GM21526 (cell line): ENCODE data around the gene SSBP3.
"Not testable (repeated sequence)": the region's sequence is repeated elsewhere in the genome, so short reads cannot be mapped to it uniquely, and the experiment has no call there.

Source experiments
- ATAC-seq: cut with Tn5 transposase; IDR thresholded peaks from one replicate; pipeline ENCODE4 v1.9.1; 2021; ENCODE audit warnings: moderate library complexity; ENCODE audit not compliant: unreplicated experiment, low FRiP score

Gene SSBP3

GRCh38 chr1:54355931-54356679, 50.1 kb downstream of the SSBP3 start:
- no peak for ATAC-seq

DNA sequence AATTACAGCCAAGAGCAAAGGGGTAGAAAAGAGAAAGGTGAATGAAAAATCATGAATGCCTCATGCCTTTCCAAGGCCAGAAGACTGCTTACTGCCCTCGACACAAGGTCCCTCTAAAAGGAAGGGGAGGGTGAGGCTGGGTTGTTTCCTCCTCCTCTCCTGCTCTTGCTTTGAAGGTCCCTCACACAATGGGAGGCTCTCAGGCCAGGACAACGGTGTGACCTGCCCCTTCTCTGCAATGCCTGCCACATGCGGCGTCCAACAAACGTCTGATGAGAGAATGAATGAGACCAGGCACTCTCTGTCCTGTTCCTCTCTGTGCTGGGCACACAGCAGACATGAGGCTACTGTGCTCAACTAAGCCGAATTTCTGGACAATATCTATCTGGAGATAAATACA, 51.3 kb downstream of the SSBP3 start:
- no peak for ATAC-seq

DNA sequence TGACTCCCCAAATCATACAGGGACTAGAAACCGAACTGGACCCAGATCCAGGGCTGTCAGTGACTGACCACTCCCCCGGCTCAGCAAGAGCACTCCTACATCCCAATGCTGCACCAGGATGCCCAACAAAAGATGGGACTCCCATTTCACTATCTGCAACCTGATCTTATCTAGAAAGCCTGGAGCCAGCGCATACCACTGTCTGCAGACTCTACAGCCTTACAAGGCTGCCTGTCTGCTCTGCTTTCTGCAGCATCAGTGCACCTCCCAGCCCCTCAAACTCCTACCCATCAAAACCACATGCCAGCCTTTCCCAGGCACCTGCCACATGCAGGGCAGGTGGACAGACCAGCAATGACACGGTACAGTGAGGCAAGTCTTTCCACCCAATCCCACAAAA, 52.2 kb downstream of the SSBP3 start:
- ATAC-seq = no peak

DNA sequence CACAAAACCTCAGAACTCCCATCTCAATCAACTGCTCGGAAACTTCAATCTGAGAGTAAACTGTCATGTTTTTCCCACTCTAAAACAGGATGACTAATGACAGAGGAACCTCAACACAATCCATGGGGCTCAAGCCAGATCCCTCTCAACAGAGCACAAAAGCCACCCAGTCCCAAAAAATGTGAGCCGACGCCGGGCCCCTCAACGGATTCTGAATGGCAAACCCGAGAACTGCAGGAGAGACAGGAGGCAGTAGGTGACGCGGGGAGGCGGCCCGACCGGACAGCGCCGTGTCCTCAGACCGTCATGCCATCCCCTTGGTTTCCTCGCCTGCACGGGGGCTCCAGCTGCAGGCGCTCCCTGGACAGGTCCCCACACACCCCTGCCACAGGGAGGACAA, 53.4 kb downstream of the SSBP3 start:
- no peak for ATAC-seq

- no peak for ATAC-seq
Measured at GRCh38 chr1:54350360-54350759, 55.8 kb downstream of the SSBP3 start.

DNA sequence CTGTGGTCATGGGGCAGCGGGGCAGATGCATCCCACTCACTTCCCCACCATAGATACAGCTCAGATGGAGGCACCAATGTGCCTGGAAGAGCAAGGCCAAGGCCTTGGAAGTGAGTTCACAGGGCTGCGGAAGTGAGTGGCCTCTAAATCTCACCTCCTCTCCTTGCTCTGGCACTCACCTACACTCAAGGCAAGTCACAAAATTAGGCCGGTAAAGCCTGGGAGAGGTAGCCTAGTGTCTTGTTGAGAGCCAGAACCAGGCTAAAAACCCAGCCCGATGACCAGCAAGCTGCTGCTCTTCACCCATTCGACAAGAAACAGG, 57.5 kb downstream of the SSBP3 start:
- no peak for ATAC-seq

- no peak for ATAC-seq
Measured at GRCh38 chr1:54347955-54348699, 58.1 kb downstream of the SSBP3 start.

DNA sequence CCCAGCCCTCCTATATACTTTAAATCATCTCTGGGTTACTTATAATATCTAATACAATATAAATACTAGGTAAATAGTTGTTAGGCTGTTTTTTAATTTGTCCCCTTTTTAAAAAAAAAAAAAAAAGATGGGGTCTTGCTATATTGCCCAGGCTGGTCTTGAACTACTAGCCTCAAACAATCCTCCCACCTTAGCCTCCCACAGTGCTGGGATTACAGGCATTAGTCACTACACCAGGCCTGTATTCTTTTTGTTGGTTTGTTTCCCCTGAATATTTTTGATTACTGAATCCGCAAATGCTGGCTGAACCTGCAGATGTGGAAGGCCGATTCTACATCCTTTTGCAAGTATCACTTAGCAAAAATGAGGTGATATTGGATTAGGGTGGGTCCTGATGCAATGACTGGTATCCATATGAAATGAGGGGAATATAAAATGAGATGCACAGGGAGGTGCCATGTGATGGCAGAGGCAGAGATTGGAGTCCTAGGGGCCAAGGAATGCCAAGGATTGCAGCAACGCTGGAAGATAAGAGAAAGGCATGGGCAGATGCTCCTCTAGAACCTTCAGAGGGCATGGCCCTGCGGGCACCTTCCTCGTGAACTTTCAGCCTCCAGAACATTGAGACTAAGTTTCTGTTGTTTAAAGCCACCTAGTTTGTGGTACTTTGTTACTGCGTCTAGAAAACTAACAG, 58.8 kb downstream of the SSBP3 start:
- no peak for ATAC-seq

DNA sequence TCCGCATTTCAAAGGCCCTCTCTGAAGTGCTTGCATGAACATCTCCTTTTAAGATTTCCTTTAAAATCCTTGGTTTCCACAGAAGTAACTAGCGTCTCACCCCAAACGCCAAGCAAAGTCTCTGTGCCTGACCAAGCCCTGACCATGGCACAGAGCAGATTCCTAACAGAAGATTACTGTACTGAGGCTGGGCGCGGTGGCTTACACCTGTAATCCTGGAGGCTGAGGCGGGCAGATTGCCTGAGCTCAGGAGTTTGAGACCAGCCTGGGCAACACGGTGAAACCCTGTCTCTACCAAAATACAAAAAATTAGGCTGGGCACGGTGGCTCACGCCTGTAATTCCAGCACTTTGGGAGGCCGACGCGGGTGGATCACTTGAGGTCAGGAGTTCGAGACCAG, 60.6 kb downstream of the SSBP3 start:
- ATAC-seq = not testable (repeated sequence)

GRCh38 chr1:54345116-54345515, 61.1 kb downstream of the SSBP3 start:
- no peak for ATAC-seq

DNA sequence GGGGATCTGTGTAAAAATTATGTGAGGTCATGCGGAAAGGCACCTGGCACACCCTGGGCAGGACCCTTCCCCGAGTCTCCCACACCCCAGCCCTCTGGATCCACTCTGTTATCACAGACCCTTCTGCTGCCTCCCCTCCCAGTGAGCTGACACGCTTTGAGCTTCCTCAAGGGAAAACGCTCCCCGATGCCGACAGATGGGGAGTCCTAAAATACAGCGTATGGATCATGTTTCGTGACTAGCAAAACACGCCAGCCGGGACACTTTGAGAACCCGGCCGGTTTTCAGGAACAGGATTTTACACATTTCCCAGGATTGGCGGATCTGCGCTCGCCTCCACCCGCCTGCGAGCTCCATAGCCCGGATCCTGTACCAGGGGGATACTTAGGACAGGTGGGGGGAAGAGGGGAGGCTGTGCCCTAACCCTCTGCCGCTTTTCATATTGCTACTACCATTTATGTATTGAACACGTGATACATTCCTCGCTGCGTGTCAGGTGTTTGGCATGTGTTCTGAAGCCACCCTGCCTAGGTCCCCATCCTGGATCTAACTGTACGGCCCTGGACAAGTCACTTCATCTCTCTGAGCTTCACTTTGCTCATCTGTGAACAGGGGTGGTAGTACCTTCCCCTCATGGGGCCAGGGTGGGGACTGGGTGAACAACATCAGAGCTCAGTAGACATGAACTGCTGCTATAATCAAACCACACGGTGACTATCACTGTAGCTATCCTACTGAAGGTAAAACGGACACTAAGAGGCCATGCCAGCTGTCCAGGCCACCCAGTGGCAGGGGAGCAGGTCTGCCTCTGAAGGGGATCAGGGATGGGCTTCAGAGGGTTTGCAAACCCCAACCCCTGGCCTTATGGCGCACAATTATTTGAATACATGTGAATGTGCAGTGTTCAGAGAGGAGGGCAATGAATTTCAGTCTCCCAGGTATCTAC, 63.2 kb downstream of the SSBP3 start:
- no peak for ATAC-seq

DNA sequence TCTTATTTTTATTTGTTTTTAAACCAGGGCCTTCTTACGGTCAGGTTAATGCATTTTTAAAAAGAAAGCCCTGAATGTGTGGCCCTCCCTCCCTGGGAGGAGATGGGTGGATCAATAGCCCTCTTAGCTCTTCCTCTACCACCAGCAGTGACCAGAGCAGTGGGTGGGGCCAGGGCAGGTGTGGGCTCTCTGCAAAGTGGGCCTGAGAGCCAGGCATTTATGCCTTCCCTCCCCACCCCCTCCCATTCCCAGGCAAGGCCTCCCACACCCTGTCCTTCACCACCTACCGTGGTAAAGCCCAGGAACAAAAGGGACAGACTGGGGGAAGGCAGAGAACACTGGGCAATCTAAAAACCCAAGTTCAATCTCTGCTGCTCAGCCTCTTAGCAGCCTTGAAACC, 63.9 kb downstream of the SSBP3 start:
- no peak for ATAC-seq

DNA sequence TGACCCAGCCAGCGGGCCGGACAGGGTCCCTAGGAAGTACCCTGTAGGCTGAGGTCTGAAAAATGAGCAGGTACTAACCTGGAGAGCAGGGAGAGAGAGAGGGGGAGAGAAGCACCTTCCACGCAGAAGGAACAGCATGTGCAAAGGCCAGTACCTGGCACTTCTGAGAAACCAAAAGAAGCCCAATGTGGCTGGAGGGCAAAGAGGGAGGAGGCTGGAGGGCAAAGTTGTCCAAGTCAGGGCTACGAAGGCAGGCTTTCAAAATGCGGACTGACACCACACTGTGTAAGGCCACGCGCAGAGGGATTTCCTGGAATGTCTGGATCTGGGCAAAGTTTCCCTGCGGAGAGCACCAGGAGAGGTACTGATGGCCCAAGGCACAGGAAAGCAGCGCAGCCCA, 64.4 kb downstream of the SSBP3 start:
- no peak for ATAC-seq

- ATAC-seq = no peak
Measured at GRCh38 chr1:54340878-54341277, 65.3 kb downstream of the SSBP3 start.

- ATAC-seq = no peak
Measured at GRCh38 chr1:54340434-54340833, 65.8 kb downstream of the SSBP3 start.

DNA sequence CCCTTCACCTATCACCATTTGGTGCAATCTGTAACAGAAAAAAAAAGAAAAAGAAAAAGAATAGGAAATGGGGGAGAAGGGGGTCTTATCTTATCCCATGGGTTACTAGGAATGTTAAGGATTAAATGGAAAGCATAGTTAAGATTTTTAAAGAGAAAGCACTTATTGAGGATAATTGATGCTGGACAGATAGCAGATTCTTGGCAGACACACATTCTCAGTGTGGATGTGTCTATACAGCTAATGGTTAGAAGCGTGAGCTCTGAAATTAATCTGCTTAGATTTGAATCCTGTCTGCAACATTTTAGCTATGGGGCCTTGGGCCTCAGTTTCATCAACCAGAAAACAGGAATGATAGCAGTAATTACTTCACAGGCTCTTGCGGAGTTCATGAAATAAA, 67.1 kb downstream of the SSBP3 start:
- ATAC-seq = no peak

GRCh38 chr1:54338464-54338863, 67.7 kb downstream of the SSBP3 start:
- no peak for ATAC-seq

DNA sequence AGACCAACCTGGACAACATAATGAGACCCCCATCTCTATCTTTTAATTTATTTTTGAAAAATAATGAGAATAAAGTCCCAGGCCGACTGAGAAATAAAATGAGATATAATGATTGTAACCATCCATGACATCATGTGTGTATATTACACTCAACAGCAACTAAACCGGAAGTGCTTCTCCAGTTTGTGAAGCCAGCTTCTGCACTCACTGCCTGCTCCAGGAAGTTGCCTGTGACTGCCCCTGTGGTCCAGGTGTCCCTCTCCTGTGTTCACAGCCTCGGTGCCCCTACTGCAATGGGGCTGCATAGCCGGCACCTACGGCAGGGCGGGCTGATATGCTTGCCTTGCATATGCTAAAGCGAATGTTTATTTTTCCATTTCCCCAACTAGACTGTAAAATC, 68.3 kb downstream of the SSBP3 start:
- no peak for ATAC-seq

- no peak for ATAC-seq
Measured at GRCh38 chr1:54337034-54337433, 69.2 kb downstream of the SSBP3 start.

- ATAC-seq = no peak
Measured at GRCh38 chr1:54336116-54336515, 70.1 kb downstream of the SSBP3 start.

DNA sequence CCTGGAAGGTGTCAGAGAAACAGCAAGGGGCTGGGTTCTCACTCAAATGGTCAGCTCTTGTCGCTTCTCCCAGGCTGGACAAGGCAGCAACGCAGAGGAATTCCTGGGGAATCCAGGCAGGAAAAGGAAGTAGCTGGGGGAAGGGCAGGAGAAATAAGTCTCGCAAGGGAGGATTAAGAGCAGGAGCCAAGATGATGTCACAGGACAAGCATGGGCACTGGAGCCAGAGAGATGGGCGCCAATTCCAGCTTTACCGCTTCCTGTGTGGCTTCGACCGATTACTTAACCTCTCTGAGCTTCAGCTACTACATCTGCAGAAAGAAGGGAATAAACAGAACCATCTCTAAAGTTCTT, 70.5 kb downstream of the SSBP3 start:
- ATAC-seq = no peak
